HFF-Myc (cell line): ENCODE measurements around the gene FGF18.
"Not testable (repeated sequence)": the region's sequence is repeated elsewhere in the genome, so short reads cannot be mapped to it uniquely, and the experiment has no call there.

ENCODE experiments used
- DNase-seq: peaks from one replicate; pipeline ENCODE4 v3.0.0-alpha.2; 2011; ENCODE audit warnings: low read depth; ENCODE audit errors: extremely low read depth
- H3K4me3 ChIP-seq: replicated peaks from 2 replicates; pipeline ENCODE4 v1.5.1; 2011; ENCODE audit warnings: low read depth, mild to moderate bottlenecking, control low read depth, low read length
- CTCF ChIP-seq: IDR thresholded peaks from 2 replicates; pipeline ENCODE4 v1.5.1; 2012; ENCODE audit warnings: mild to moderate bottlenecking, low read depth, low read length, control low read depth; ENCODE audit errors: missing control alignments

Gene FGF18

GRCh38 chr5:171418982-171419687, at the start of gene FGF18:
Gene FGF18 (plus strand): TSS chr5:171419647. CDS start chr5:171420200, 553 bp downstream.
- no peak for TF ChIP-seq CTCF
- H3K4me3 ChIP-seq: peak within 1 kb of the TSS; percentile 25
- DNase-seq: no peak

- DNase-seq: no peak
- TF ChIP-seq CTCF: no peak
- H3K4me3 ChIP-seq: no peak overlapping the region
Observed at GRCh38 chr5:171369898-171370297, 49.5 kb upstream of the FGF18 start.

- H3K4me3 ChIP-seq, DNase-seq: not testable (repeated sequence)
Observed at GRCh38 chr5:171370881-171371280, 48.6 kb upstream of the FGF18 start.

- H3K4me3 ChIP-seq: no peak overlapping the region
- no peak for DNase-seq
- no peak for TF ChIP-seq CTCF
Observed at GRCh38 chr5:171371326-171371725, 48.1 kb upstream of the FGF18 start.

- DNase-seq: no peak
- TF ChIP-seq CTCF: no peak
- no peak overlapping the region for H3K4me3 ChIP-seq
Observed at GRCh38 chr5:171379961-171380360, 39.5 kb upstream of the FGF18 start.

GRCh38 chr5:171384416-171384815, 35.0 kb upstream of the FGF18 start:
- H3K4me3 ChIP-seq, DNase-seq: not testable (repeated sequence)

- H3K4me3 ChIP-seq, DNase-seq: not testable (repeated sequence)
Observed at GRCh38 chr5:171384999-171385398, 34.4 kb upstream of the FGF18 start.

GRCh38 chr5:171386006-171386671, 33.3 kb upstream of the FGF18 start:
- TF ChIP-seq CTCF: no peak
- H3K4me3 ChIP-seq: no peak overlapping the region

More at GRCh38 chr5:171386006-171386671, 33.3 kb upstream of the FGF18 start:
- DNase-seq: no peak
